Common myeloid progenitor, CD34-positive (primary cell): ENCODE measurements around the gene PDZD4.

Source experiments
- CTCF ChIA-PET: fragments of 350-600 bp; sonication (Branson Sonifier 250); formaldehyde crosslinking; loops from one replicate; lab custom pipeline; 2021; ENCODE audit warnings: antibody characterized with exemption; lab: Charles Lee
- POLR2A ChIA-PET: fragments of 350-600 bp; sonication (Branson Sonifier 250); formaldehyde crosslinking; loops from one replicate; lab custom pipeline; 2021; ENCODE audit warnings: antibody characterized with exemption; lab: Charles Lee
- DNase-seq, 3 donors: peaks; one replicate each; pipeline versions ENCODE4 v3.0.0 to v3.0.0-alpha.2; 2013
- H3K27ac ChIP-seq, 2 experiments: 1 replicate in 1 of 2; 2 replicates in 1 of 2; pipeline ENCODE4 v1.7.0; 2013; ENCODE audit warnings: inconsistent platforms in 2 of 2, low read length in 2 of 2, mild to moderate bottlenecking in 2 of 2, low read depth in 1 of 2, moderate library complexity in 1 of 2; ENCODE audit not compliant: severe bottlenecking in 2 of 2, insufficient read depth in 1 of 2, poor library complexity in 1 of 2
- H3K27me3 ChIP-seq, 5 experiments: replicated peaks in 2 of 5; 1 replicate in 3 of 5; 2 replicates in 2 of 5; pipeline versions ENCODE4 v1.6.1 to v1.7.0; 2013; ENCODE audit warnings: low read length in 4 of 5, mild to moderate bottlenecking in 2 of 5, moderate library complexity in 2 of 5, inconsistent platforms in 1 of 5; ENCODE audit not compliant: insufficient read depth in 5 of 5, control insufficient read depth in 4 of 5
- H3K36me3 ChIP-seq, 4 experiments: 1 replicate in 2 of 4; 2 replicates in 2 of 4; pipeline versions ENCODE4 v1.6.1 to v1.7.0; 2013; ENCODE audit warnings: low read length in 3 of 4, control low read depth in 1 of 4, mild to moderate bottlenecking in 1 of 4; ENCODE audit not compliant: control insufficient read depth in 4 of 4, insufficient read depth in 4 of 4
- H3K4me1 ChIP-seq, 4 experiments: 1 replicate in 3 of 4; 2 replicates in 1 of 4; pipeline versions ENCODE4 v1.6.1 to v1.7.1; 2013; ENCODE audit warnings: low read length in 3 of 4, mild to moderate bottlenecking in 3 of 4, control low read depth in 1 of 4, inconsistent platforms in 1 of 4, moderate library complexity in 1 of 4; ENCODE audit not compliant: control insufficient read depth in 4 of 4, insufficient read depth in 4 of 4; ENCODE audit errors: control extremely low read depth in 1 of 4
- H3K4me3 ChIP-seq, 7 experiments: 1 replicate in 4 of 7; 2 replicates in 3 of 7; pipeline versions ENCODE4 v1.5.1 to v1.7.0; 2013; ENCODE audit warnings: mild to moderate bottlenecking in 7 of 7, low read length in 6 of 7, moderate library complexity in 6 of 7, inconsistent platforms in 2 of 7, low read depth in 2 of 7, control low read depth in 1 of 7; ENCODE audit not compliant: insufficient read depth in 4 of 7, control insufficient read depth in 1 of 7; ENCODE audit errors: extremely low read depth in 1 of 7
- H3K9me3 ChIP-seq, 5 experiments: 1 replicate in 4 of 5; 2 replicates in 1 of 5; pipeline versions ENCODE4 v1.6.1 to v1.7.1; 2013; ENCODE audit warnings: low read length in 4 of 5, mild to moderate bottlenecking in 2 of 5, inconsistent platforms in 1 of 5, low read depth in 1 of 5, moderate library complexity in 1 of 5; ENCODE audit not compliant: control insufficient read depth in 4 of 5, insufficient read depth in 2 of 5; ENCODE audit errors: control extremely low read depth in 1 of 5
- WGBS: methylation state at CpG from one replicate; pipeline ENCODE4 v1.1.5; 2013; ENCODE audit not compliant: insufficient coverage; 5-methylcytosine and 5-hydroxymethylcytosine counted together

PDZD4 gene

DNA sequence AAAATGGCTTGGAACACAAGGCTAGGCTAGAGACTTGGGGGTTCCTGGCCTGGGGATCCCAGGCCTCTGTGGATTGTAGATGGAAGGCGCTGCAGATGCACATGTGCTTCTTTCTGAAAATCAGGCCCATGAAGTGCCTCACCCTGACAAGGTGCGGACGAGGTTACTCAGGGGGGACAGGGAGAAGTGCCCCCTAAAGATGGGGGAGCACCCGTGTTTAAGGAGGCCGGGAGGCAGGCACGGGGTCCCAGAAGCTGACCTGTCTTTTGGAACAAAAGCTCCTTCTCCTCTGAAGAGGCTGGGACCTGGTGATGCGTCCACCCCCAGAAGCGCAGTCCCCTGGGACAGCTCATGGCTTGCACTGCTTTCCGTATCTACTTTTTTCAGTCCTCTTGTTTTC is 2.4 kb downstream of the PDZD4 start:
- Histone ChIP-seq H3K4me3 (no peak overlapping the region), H3K27ac (no peak overlapping the region), H3K4me1 (peaks cover 0 to 22% (median 14%) of the 10 kb centered on the region in 4 experiments), H3K27me3 (peaks cover 0 to 79% (median 21%) of the 10 kb centered on the region in 5 experiments), H3K36me3 (no peaks in the 10 kb centered on the region), H3K9me3 (peaks cover 0 to 24% (median 0%) of the 10 kb centered on the region in 5 experiments)
- ChIA-PET POLR2A (no interaction called here), CTCF (no interaction called here)
- DNase-seq = no peak
- WGBS = 87% methylated on average over 9 of the region's 9 CpGs

GRCh38 chrX:153827016-153827415 is 3.3 kb downstream of the PDZD4 start:
- POLR2A ChIA-PET = no interaction called here
- H3K36me3 ChIP-seq = no peaks in the 10 kb centered on the region
- H3K4me1 ChIP-seq = peaks cover 0 to 26% (median 15%) of the 10 kb centered on the region in 4 experiments
- WGBS = no CpG with 5 or more reads among the region's 3 CpGs
- H3K27ac ChIP-seq = no peak overlapping the region
- CTCF ChIA-PET = no interaction called here
- H3K4me3 ChIP-seq = no peak overlapping the region
- H3K9me3 ChIP-seq = peaks cover 0 to 17% (median 0%) of the 10 kb centered on the region in 5 experiments
- no peak for DNase-seq
- peaks cover 0 to 70% (median 17%) of the 10 kb centered on the region in 5 experiments for H3K27me3 ChIP-seq

GRCh38 chrX:153825042-153825441 is 5.3 kb downstream of the PDZD4 start:
- WGBS = 79% methylated on average over 7 of the region's 8 CpGs
- peaks cover 0 to 63% (median 13%) of the 10 kb centered on the region in 5 experiments for H3K27me3 ChIP-seq
- DNase-seq = no peak
- H3K4me3 ChIP-seq = no peak overlapping the region
- H3K4me1 ChIP-seq = peaks cover 0 to 36% (median 19%) of the 10 kb centered on the region in 4 experiments
- peaks cover 0 to 10% (median 0%) of the 10 kb centered on the region in 5 experiments for H3K9me3 ChIP-seq
- no peaks in the 10 kb centered on the region for H3K36me3 ChIP-seq
- ChIA-PET CTCF (no interaction called here), POLR2A (no interaction called here)
- H3K27ac ChIP-seq = no peak overlapping the region

DNA sequence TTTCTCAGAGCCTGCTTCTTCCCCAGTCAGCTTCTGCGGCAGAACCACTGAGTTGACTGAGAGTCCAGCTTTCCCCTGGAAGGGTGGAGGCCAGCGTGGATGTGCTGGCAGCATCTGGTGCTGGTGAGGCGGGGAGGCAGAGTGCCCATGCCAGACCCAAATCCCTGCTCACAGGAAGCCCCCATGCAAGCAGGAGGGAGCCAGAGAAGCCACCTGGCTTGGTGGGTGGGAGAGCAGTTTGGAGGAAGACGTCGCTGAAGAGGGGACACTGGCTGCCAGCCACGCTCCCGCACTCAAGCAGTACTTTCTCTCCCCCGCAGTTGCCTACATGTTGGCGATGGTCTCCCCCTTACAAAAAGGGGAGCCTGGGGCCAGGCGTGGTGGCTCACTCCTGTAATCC is 6.0 kb downstream of the PDZD4 start:
- Histone ChIP-seq H3K4me3 (no peak overlapping the region), H3K36me3 (no peaks in the 10 kb centered on the region), H3K9me3 (peaks cover 0 to 3% (median 0%) of the 10 kb centered on the region in 5 experiments), H3K27me3 (peaks cover 0 to 62% (median 13%) of the 10 kb centered on the region in 5 experiments), H3K4me1 (peaks cover 0 to 36% (median 18%) of the 10 kb centered on the region in 4 experiments), H3K27ac (no peak overlapping the region)
- ChIA-PET CTCF (no interaction called here), POLR2A (no interaction called here)
- no peak for DNase-seq
- 92% methylated on average over 8 of the region's 10 CpGs for WGBS

DNA sequence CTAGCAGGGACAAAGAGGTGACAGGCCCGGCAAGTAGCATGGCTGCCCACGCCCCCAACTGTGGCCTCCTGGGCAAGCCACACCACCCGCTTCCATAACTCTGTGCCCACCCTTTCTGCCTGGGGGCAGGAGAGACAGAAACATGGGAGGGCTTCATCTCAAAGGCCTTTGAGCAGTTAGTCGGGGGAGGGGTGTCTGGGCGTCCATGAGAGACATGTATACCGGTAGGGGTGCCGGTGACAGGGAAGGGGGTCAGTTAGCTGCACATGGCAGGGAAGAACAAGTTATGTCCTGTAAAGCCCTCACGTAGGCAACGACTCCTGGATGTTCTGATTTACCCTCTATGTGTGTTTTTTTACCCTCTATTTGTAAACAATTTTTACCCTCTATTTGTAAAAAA is 9.3 kb downstream of the PDZD4 start:
- Histone ChIP-seq H3K4me3 (no peak overlapping the region), H3K9me3 (no peaks in the 10 kb centered on the region), H3K27ac (no peak overlapping the region), H3K36me3 (no peaks in the 10 kb centered on the region), H3K4me1 (peaks cover 0 to 41% (median 25%) of the 10 kb centered on the region in 4 experiments), H3K27me3 (peaks cover 0 to 58% (median 5%) of the 10 kb centered on the region in 5 experiments)
- WGBS = 98% methylated on average over 7 of the region's 9 CpGs
- CTCF ChIA-PET = no interaction called here
- DNase-seq = no peak
- POLR2A ChIA-PET = no interaction called here

- CTCF ChIA-PET = no interaction called here
- H3K4me1 ChIP-seq = peaks cover 0 to 40% (median 25%) of the 10 kb centered on the region in 4 experiments
- no peak for DNase-seq
- no peak overlapping the region for H3K4me3 ChIP-seq
- H3K27me3 ChIP-seq = peaks cover 0 to 58% (median 3%) of the 10 kb centered on the region in 5 experiments
- 78% methylated on average over 5 of the region's 7 CpGs for WGBS
- H3K36me3 ChIP-seq = no peaks in the 10 kb centered on the region
- H3K9me3 ChIP-seq = no peaks in the 10 kb centered on the region
- H3K27ac ChIP-seq = no peak overlapping the region
- POLR2A ChIA-PET = no interaction called here
These were observed 9.7 kb downstream of the PDZD4 start for GRCh38 chrX:153820601-153821000.

DNA sequence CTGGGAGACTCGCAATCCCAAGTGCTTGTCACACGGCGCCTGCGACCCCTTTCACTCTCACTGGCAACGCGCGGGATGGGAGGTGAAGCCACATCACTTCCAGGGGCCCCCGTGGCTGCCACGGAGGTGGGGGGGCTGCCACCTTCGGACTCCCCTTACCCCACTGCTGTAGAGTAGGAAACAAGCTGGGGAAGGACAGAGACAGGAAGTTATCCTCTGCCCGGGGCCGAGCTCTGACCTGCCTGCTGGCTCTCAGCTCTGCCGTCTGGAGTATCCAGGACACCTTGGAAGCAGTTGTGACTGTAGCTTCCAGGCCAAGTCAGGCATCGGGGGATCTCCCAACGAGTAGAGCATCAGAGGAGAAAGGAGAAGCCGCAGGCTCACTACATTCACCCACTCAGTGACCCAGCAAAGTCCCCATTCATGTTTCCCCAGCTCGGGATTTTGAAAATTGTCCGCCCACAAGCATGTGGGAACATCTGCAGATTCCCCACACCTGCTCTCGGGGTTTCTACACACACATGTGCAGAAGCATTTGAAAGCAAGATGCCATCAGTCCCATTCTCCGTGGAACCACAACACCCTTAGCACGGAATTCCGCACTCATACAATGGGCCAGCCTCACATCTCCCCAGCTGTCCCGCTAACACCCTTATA is 10.8 kb downstream of the PDZD4 start:
- no peak for DNase-seq
- Histone ChIP-seq H3K27me3 (peaks cover 0 to 51% (median 2%) of the 10 kb centered on the region in 5 experiments), H3K27ac (no peak overlapping the region), H3K9me3 (no peaks in the 10 kb centered on the region), H3K4me1 (peaks cover 0 to 44% (median 30%) of the 10 kb centered on the region in 4 experiments), H3K4me3 (peak overlapping the region in 4 of 7 experiments; percentile 16 to 67 (median 42)), H3K36me3 (no peaks in the 10 kb centered on the region)
- CTCF ChIA-PET = no interaction called here
- POLR2A ChIA-PET = no interaction called here
- WGBS = 53% methylated on average over 21 of the region's 23 CpGs
